ENCODE results near the gene CHRNB1. TPM values are rescaled to one million over a fixed set of nuclear protein-coding genes. Genes with fewer than 3 reads are reported as not detected.
"Not testable (repeated sequence)": the region's sequence is repeated elsewhere in the genome, so short reads cannot be mapped to it uniquely, and the experiment has no call there.

CHRNB1 gene
- total RNA-seq, 1 donor from 2014 or later = 5.9 TPM

DNA sequence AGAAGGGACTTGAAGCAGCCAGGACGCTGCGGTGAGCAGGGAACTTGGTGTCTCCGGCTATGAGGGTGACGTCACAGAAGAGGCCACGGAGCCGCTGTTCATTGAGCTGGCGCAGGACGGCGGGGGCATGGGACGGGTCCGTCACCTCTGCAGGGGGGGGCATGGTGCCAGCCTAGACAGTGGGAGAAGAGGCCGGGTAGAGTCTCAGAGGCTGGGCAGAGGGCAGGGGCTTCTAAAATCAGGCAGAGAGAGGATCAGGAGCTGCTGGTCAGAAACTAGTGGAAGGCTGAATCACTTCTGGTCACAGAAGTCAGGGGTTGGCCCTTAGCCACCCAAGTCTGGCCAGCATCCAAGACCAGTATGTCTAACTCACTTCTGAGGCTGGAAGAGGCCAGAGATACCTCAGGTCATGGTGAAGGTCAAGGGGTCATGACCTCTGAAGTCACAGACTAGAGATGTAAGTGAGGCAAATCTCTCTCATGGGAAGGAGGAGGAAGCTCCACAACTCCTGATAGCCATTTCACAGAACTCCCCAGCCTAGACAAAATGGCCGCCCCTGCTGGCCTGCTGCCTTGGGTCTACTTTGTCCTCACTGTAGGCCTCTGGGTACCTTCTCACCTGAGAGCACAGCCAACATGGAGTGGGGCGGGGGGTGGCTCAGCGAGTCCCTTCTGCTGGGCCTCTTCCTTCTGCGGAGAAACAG is 21.9 kb downstream of the CHRNB1 start:
- Mint-ChIP-seq H3K36me3 (ENCODE audit: low read depth) (peaks cover 31% of the 10 kb centered on the region), H3K27me3 (no peaks in the 10 kb centered on the region), H3K27ac (peak overlapping the region; percentile 56), H3K4me3 (no peak overlapping the region), H3K4me1 (peaks cover 24% of the 10 kb centered on the region), H3K9me3 (no peaks in the 10 kb centered on the region)
- CTCF ChIA-PET = no interaction called here
- POLR2A ChIA-PET = interaction anchor here (1.4 kb wide), 1 partner anchor 12 kb away, joined by 5 read pairs; the partner anchor contains the start of gene ZBTB4
- intact Hi-C loops (cut with micrococcal nuclease) = no loop called here
- TF ChIP-seq, protein P1, sequence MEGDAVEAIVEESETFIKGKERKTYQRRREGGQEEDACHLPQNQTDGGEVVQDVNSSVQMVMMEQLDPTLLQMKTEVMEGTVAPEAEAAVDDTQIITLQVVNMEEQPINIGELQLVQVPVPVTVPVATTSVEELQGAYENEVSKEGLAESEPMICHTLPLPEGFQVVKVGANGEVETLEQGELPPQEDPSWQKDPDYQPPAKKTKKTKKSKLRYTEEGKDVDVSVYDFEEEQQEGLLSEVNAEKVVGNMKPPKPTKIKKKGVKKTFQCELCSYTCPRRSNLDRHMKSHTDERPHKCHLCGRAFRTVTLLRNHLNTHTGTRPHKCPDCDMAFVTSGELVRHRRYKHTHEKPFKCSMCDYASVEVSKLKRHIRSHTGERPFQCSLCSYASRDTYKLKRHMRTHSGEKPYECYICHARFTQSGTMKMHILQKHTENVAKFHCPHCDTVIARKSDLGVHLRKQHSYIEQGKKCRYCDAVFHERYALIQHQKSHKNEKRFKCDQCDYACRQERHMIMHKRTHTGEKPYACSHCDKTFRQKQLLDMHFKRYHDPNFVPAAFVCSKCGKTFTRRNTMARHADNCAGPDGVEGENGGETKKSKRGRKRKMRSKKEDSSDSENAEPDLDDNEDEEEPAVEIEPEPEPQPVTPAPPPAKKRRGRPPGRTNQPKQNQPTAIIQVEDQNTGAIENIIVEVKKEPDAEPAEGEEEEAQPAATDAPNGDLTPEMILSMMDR (IDR thresholded peaks at IDR 0.05) = no peak
- DNase-seq (no peak), ATAC-seq (ENCODE audit: low read depth) (no peak)

DNA sequence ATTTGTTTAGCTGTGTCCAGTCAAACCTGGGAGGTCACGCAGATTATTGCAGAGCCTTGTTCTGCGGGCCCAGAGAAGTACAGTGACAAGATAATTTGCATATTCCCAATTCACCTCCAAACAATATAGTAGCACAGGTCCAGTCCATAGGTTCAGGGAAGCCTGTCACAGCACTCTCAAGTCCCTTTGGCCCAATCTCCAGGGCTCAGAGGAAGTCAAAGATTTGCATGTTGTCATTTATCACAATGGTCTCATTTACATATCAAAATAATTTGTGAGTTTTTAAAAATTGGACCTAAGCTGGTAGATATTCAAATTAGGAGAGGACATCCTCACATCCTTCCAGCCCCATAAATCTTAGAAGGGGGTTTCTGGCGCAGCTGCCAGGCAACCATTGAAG is 22.6 kb downstream of the CHRNB1 start:
- peaks cover 30% of the 10 kb centered on the region for H3K4me1 Mint-ChIP-seq
- TF ChIP-seq, protein P1 (IDR thresholded peaks at IDR 0.05) = no peak
- ATAC-seq (ENCODE audit: low read depth) (no peak), DNase-seq (no peak)
- H3K9me3 Mint-ChIP-seq = no peaks in the 10 kb centered on the region
- POLR2A ChIA-PET = interaction anchor here (1.0 to 1.4 kb wide), 2 partner anchors 11 to 17 kb away, joined by 3 to 5 read pairs; partner anchors contain the start of genes POLR2A and ZBTB4
- no peak overlapping the region for H3K4me3 Mint-ChIP-seq
- H3K27ac Mint-ChIP-seq = peak overlapping the region; percentile 56
- CTCF ChIA-PET = no interaction called here
- H3K36me3 Mint-ChIP-seq (ENCODE audit: low read depth) = peaks cover 31% of the 10 kb centered on the region
- intact Hi-C loops (cut with micrococcal nuclease) = no loop called here
- H3K27me3 Mint-ChIP-seq = no peaks in the 10 kb centered on the region

DNA sequence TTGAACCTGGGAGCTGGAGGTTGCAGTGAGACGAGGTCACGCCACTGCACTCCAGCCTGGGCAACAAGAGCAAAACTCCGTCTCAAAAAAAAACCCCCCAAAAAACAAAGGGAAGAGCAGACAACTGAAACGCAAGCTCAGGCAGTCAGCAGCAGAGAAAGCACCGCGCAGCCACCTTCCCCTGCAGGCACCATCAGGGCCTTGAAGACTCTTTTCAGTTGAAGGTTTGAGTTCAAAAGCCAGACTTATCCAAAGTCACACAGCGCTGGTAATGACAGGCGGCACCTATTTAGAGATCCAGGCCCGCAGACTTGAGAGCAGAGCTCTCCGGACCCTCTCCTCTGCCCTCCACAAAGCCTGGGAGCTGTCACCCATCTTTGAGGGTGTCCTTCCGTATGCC is 23.4 kb downstream of the CHRNB1 start:
- Mint-ChIP-seq H3K9me3 (no peaks in the 10 kb centered on the region), H3K27me3 (no peaks in the 10 kb centered on the region), H3K36me3 (ENCODE audit: low read depth) (peaks cover 27% of the 10 kb centered on the region), H3K27ac (no peak overlapping the region), H3K4me3 (no peak overlapping the region), H3K4me1 (peaks cover 31% of the 10 kb centered on the region)
- CTCF ChIA-PET = no interaction called here
- intact Hi-C loops (cut with micrococcal nuclease) = no loop called here
- DNase-seq = no peak
- POLR2A ChIA-PET = interaction anchor here (1.0 to 1.4 kb wide), 2 partner anchors 11 to 16 kb away, joined by 3 to 5 read pairs; partner anchors contain the start of genes POLR2A and ZBTB4
- TF ChIP-seq, protein P1 (IDR thresholded peaks at IDR 0.05) = no peak
- no peak for ATAC-seq (ENCODE audit: low read depth)

DNA sequence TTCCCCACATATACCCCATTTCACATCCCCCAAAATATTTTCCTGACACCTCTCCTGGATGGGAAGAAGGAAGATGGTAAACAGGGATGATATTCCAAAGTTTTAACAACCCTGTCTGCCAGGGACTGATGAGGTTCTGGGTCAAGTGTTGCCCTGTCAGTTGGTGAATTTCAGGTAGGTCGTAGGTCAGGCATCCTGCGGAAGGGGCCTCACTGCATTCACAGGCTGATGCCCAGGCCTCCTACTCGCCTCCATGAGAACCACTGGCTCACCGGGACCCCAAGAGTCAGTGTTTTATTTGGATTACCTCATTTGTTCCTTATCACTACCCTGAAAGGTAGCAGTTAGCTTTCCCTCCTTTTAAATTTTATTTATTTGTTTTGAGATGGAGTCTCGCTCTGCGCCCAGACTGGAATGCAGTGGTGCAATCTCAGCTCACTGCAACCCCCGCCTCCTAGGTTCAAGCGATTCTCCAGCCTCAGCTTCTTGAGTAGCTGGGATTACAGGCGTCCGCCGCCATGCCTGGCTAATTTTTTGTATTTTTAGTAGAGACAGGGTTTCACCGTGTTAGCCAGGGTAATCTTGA is 24.0 kb downstream of the CHRNB1 start:
- Mint-ChIP-seq H3K27me3 (no peaks in the 10 kb centered on the region), H3K36me3 (ENCODE audit: low read depth) (peaks cover 21% of the 10 kb centered on the region), H3K9me3 (no peaks in the 10 kb centered on the region), H3K4me1 (peaks cover 31% of the 10 kb centered on the region), H3K4me3 (no peak overlapping the region), H3K27ac (no peak overlapping the region)
- ATAC-seq (ENCODE audit: low read depth) = no peak
- intact Hi-C loops (cut with micrococcal nuclease) = no loop called here
- ChIA-PET CTCF (no interaction called here), POLR2A (no interaction called here)
- TF ChIP-seq, protein P1 (IDR thresholded peaks at IDR 0.05) = no peak
- no peak for DNase-seq

DNA sequence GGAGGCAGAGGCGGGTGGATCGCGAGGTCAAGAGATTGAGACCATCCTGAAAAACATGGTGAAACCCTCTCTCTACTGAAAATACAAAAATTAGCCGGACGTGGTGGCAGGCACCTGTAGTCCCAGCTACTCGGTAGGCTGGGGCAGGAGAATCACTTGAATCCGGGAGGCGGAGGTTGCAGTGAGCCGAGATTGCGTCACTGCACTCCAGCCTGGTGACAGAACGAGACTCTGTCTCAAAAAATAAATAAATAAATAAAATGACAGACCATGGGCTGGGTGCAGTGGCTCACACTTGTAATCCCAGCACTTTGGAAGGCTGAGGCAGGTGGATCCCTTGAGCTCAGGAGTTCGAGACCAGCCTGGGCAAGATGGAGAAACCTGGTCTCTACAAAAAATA is 25.0 kb downstream of the CHRNB1 start:
- DNase-seq; H3K27me3 Mint-ChIP-seq; CTCF ChIA-PET; H3K27ac Mint-ChIP-seq; intact Hi-C loops (cut with micrococcal nuclease); H3K9me3 Mint-ChIP-seq; ATAC-seq (ENCODE audit: low read depth); H3K4me3 Mint-ChIP-seq: not testable (repeated sequence)
- Mint-ChIP-seq H3K4me1 (peaks cover 34% of the 10 kb centered on the region), H3K36me3 (ENCODE audit: low read depth) (peaks cover 18% of the 10 kb centered on the region)
- POLR2A ChIA-PET = interaction anchor here (0.8 kb wide), 1 partner anchor 9 kb away, joined by 3 read pairs; the partner anchor contains the start of gene ZBTB4

DNA sequence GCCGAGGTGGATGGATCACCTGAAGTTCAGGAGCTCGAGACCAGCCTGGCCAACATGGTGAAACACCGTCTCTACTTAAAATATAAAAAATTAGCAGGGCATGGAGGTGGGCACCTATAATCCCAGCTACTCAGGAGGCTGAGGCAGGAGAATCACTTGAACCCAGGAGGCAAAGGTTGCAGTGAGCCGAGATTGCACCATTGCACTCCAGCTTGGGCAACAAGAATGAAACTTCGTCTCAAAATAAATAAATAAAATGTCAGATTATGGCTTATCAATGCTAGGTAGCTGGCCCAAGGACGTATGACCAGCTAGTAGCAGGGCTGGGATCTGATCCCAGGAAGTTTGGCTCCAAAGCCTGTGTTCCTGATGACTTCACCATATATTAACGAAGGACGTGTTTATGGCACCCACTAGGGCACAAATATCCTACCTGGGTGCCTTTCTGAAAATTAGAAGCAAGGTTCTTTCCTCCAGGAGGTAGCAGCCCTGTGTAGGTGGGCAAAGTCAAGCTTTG is 25.7 kb downstream of the CHRNB1 start:
- ATAC-seq (ENCODE audit: low read depth); intact Hi-C loops (cut with micrococcal nuclease); DNase-seq; H3K4me3 Mint-ChIP-seq; H3K27me3 Mint-ChIP-seq; H3K9me3 Mint-ChIP-seq; H3K27ac Mint-ChIP-seq: not testable (repeated sequence)
- Mint-ChIP-seq H3K4me1 (peaks cover 37% of the 10 kb centered on the region), H3K36me3 (ENCODE audit: low read depth) (peaks cover 16% of the 10 kb centered on the region)
- POLR2A ChIA-PET = interaction anchor here (0.8 kb wide), 1 partner anchor 9 kb away, joined by 3 read pairs; the partner anchor contains the start of gene ZBTB4
- CTCF ChIA-PET = interaction anchor here (1.2 kb wide), 1 partner anchor 34 kb away, joined by 4 read pairs; no protein-coding TSS in a partner anchor
